HCT116 (cell line): ENCODE measurements around the gene ACTG2. TPM values are rescaled to one million over a fixed set of nuclear protein-coding genes. Genes with fewer than 3 reads are reported as not detected.

Source experiments
- ATAC-seq: fragments of 200-7000 bp; cut with Tn5 transposase; 2 replicates; pipeline ENCODE4 v1.9.1; 2020; ENCODE audit warnings: mild to moderate bottlenecking, moderate library complexity
- BruUV-seq: library from RNA; stranded (reverse); fragments of 400-500 nt; replicated peaks from 2 replicates; lab custom pipeline; 2021; lab: Mats Ljungman, UMichigan
- CTCF ChIA-PET: fragments of 300-600 bp; sonication (Branson Sonifier 250); formaldehyde crosslinking; loops from one replicate; lab custom pipeline; 2021; ENCODE audit warnings: antibody characterized with exemption; lab: Charles Lee
- POLR2A ChIA-PET: fragments of 300-600, 350-600 bp; sonication (Branson Sonifier 250); formaldehyde crosslinking; loops from one replicate; lab custom pipeline; 2021; ENCODE audit warnings: antibody characterized with exemption; lab: Charles Lee
- RAD21 ChIA-PET, 2 experiments: fragments of 300-600 bp; sonication (Branson Sonifier 250); formaldehyde crosslinking; loops; one replicate each; lab custom pipeline; 2023; ENCODE audit warnings: low total read pairs in 2 of 2; ENCODE audit not compliant: uncharacterized antibody in 2 of 2, unreplicated experiment in 2 of 2, low non-redundant PET in 1 of 2; lab: Charles Lee
- DNase-seq: peaks from one replicate; pipeline ENCODE4 v3.0.0-alpha.2; 2010; ENCODE audit warnings: low read depth, low spot score
- H2AFZ ChIP-seq: fragments of 200-600 bp; shearing (Covaris generic), sonication (generic); 2 replicates; pipeline ENCODE4 v1.6.1; 2017; ENCODE audit warnings: low read depth, mixed run types, mixed read lengths, antibody characterized with exemption, low read length; ENCODE audit not compliant: poor library complexity, severe bottlenecking
- H3K27ac ChIP-seq: 2 replicates; pipeline ENCODE4 v1.5.1; 2012; ENCODE audit warnings: low read depth, low read length
- H3K27me3 ChIP-seq: fragments of 200-600 bp; sonication (generic); 2 replicates; pipeline ENCODE4 v1.6.1; 2016; ENCODE audit warnings: mixed run types, low read length, mixed read lengths; ENCODE audit not compliant: insufficient read depth
- H3K36me3 ChIP-seq, 2 experiments: fragments of 200-500 bp in 1 of 2; fragments of 200-600 bp in 1 of 2; sonication (Bioruptor generic) in 1 of 2; sonication (generic) in 1 of 2; 2 replicates each; pipeline versions ENCODE4 v1.5.1 to v1.6.1; 2014 to 2016; ENCODE audit warnings: low read length in 2 of 2, inconsistent platforms in 1 of 2, mixed read lengths in 1 of 2, mixed run types in 1 of 2; ENCODE audit not compliant: insufficient read depth in 2 of 2, control insufficient read depth in 1 of 2
- H3K4me1 ChIP-seq, 2 experiments: fragments of 200-600 bp in 1 of 2; sonication (generic) in 1 of 2; 2 replicates each; pipeline versions ENCODE4 v1.5.1 to v1.6.1; 2012 to 2017; ENCODE audit warnings: low read length in 2 of 2, inconsistent platforms in 1 of 2, mild to moderate bottlenecking in 1 of 2, mixed read lengths in 1 of 2, mixed run types in 1 of 2, moderate library complexity in 1 of 2; ENCODE audit not compliant: insufficient read depth in 2 of 2, control insufficient read depth in 1 of 2
- H3K4me2 ChIP-seq: fragments of 200-600 bp; sonication (generic); 2 replicates; pipeline ENCODE4 v1.6.1; 2017; ENCODE audit warnings: mixed run types, low read length, mixed read lengths
- H3K4me3 ChIP-seq, 2 experiments: fragments of 200-600 bp in 1 of 2; sonication (generic) in 1 of 2; replicated peaks in 1 of 2; 2 replicates each; pipeline ENCODE4 v1.5.1; 2011 to 2016; ENCODE audit warnings: low read length in 2 of 2, control low read depth in 1 of 2, low read depth in 1 of 2, mild to moderate bottlenecking in 1 of 2, mixed read lengths in 1 of 2, mixed run types in 1 of 2
- H3K79me2 ChIP-seq: fragments of 200-600 bp; sonication (generic); 2 replicates; pipeline ENCODE4 v1.6.1; 2017; ENCODE audit warnings: mild to moderate bottlenecking, mixed run types, low read length, moderate library complexity, mixed read lengths; ENCODE audit not compliant: insufficient read depth
- H3K9ac ChIP-seq: fragments of 200-600 bp; sonication (generic); 2 replicates; pipeline ENCODE4 v1.6.1; 2016; ENCODE audit warnings: low read length, mixed read lengths
- H3K9me2 ChIP-seq: fragments of 200-600 bp; sonication (generic), shearing (Covaris generic); 2 replicates; pipeline ENCODE4 v1.6.1; 2017; ENCODE audit warnings: mixed run types, mild to moderate bottlenecking, moderate library complexity; ENCODE audit not compliant: insufficient read depth
- H3K9me3 ChIP-seq, 2 experiments: fragments of 200-500 bp in 1 of 2; fragments of 200-600 bp in 1 of 2; sonication (Bioruptor generic) in 1 of 2; sonication (generic) in 1 of 2; 2 replicates each; pipeline ENCODE4 v1.6.1; 2014 to 2017; ENCODE audit warnings: low read length in 2 of 2, mixed read lengths in 2 of 2, inconsistent platforms in 1 of 2, low read depth in 1 of 2, mild to moderate bottlenecking in 1 of 2, mixed run types in 1 of 2, moderate library complexity in 1 of 2; ENCODE audit not compliant: control insufficient read depth in 1 of 2, insufficient read depth in 1 of 2
- H4K20me1 ChIP-seq: fragments of 200-600 bp; sonication (generic), shearing (Covaris generic); 2 replicates; pipeline ENCODE4 v1.6.1; 2017; ENCODE audit warnings: mixed run types, mild to moderate bottlenecking, moderate library complexity; ENCODE audit not compliant: insufficient read depth
- CBX3 ChIP-seq: IDR thresholded peaks from 2 replicates; pipeline ENCODE4 v1.6.1; 2012; ENCODE audit warnings: low read depth
- EGR1 ChIP-seq: IDR thresholded peaks from 2 replicates; pipeline ENCODE4 v1.6.1; 2012; ENCODE audit warnings: low read depth
- EZH2phosphoT487 ChIP-seq: fragments of 200-600 bp; IDR thresholded peaks from 2 replicates; pipeline ENCODE4 v1.6.1; 2018; ENCODE audit warnings: antibody characterized with exemption, borderline replicate concordance
- JUND ChIP-seq: IDR thresholded peaks from 2 replicates; pipeline ENCODE4 v1.6.1; 2012
- POLR2AphosphoS5 ChIP-seq: IDR thresholded peaks from 2 replicates; pipeline ENCODE4 v1.6.1; 2011; ENCODE audit warnings: mild to moderate bottlenecking, low read depth, low read length, moderate library complexity
- RAD21 ChIP-seq: IDR thresholded peaks from 2 replicates; pipeline ENCODE4 v1.6.1; 2012; ENCODE audit warnings: low read depth, mild to moderate bottlenecking
- REST ChIP-seq: IDR thresholded peaks from 2 replicates; pipeline ENCODE4 v1.6.1; 2012; ENCODE audit warnings: low read depth
- SIN3A ChIP-seq: IDR thresholded peaks from 2 replicates; pipeline ENCODE4 v1.6.1; 2012; ENCODE audit warnings: low read depth
- SP1 ChIP-seq: IDR thresholded peaks from 2 replicates; pipeline ENCODE4 v1.6.1; 2012; ENCODE audit warnings: low read depth
- TCF7L2 ChIP-seq: IDR thresholded peaks from 2 replicates; pipeline ENCODE4 v1.7.0; 2011; ENCODE audit warnings: borderline replicate concordance, inconsistent platforms; ENCODE audit not compliant: insufficient read depth, insufficient read length; ENCODE audit errors: extremely low read depth
- intact Hi-C: fragments of 100-400 bp; cut with micrococcal nuclease; formaldehyde crosslinking; loops from 2 replicates; pipeline ENCODE4 v1.10.0; 2022
- total RNA-seq: library from RNA; stranded (reverse); gene quantifications from one replicate; pipeline ENCODE4 v1.2.1, GENCODE V29; 2021; ENCODE audit not compliant: unreplicated experiment
- TF ChIP-seq, protein P1 (sequence below): IDR thresholded peaks from 2 replicates; pipeline ENCODE4 v1.6.1; 2011; ENCODE audit warnings: mild to moderate bottlenecking, low read length, moderate library complexity; ENCODE audit not compliant: insufficient replicate concordance; ENCODE audit errors: extremely low read depth
- TF ChIP-seq, protein P2 (sequence below), 3 experiments: fragments of 200-600 bp in 1 of 3; sonication (generic) in 1 of 3; IDR thresholded peaks in 2 of 3; conservative IDR thresholded peaks in 1 of 3; 2 replicates each; pipeline ENCODE4 v1.5.1; 2012 to 2017; ENCODE audit warnings: low read depth in 2 of 3, low read length in 2 of 3, antibody characterized with exemption in 1 of 3, borderline replicate concordance in 1 of 3, control low read depth in 1 of 3, mild to moderate bottlenecking in 1 of 3, mixed read lengths in 1 of 3, mixed run types in 1 of 3, moderate library complexity in 1 of 3; ENCODE audit not compliant: insufficient read depth in 1 of 3

Gene ACTG2
- total RNA-seq, 1 experiment from 2014 or later, result 0.89 TPM

DNA sequence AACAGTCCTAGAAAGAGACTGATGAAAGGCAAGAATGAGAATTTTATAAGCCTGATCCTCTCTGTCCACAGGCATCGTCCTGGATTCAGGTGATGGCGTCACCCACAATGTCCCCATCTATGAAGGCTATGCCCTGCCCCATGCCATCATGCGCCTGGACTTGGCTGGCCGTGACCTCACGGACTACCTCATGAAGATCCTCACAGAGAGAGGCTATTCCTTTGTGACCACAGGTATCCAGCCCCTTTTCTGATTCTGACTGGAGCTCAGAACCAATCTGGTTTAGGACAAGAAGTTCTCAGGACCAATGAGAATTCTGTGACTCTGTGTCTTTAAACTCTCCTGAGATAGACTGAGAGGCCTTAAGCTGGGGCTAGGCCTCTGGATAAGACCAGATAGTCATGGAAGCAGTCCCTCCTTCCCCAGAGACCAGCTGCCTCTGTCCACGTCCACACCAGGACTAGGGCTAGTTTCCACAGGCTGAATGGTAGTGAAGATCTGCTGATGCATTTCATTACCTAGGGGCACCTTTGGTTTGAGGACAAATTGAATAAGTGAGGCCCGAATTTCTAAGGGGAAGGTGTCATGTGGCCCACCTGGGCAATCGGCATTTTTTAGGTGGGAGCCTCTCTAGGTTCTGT is 20.7 kb downstream of the ACTG2 start:
- ATAC-seq, result no peak
- Histone ChIP-seq H3K9me3 (no peaks in the 10 kb centered on the region), H4K20me1 (no peaks in the 10 kb centered on the region), H3K27me3 (no peaks in the 10 kb centered on the region), H3K27ac (no peak overlapping the region), H2AFZ (no peak overlapping the region), H3K9me2 (no peaks in the 10 kb centered on the region), H3K36me3 (no peaks in the 10 kb centered on the region), H3K4me1 (no peaks in the 10 kb centered on the region), H3K4me3 (no peak overlapping the region), H3K9ac (no peak overlapping the region), H3K4me2 (no peak overlapping the region), H3K79me2 (no peaks in the 10 kb centered on the region)
- POLR2A ChIA-PET, result no interaction called here
- CTCF ChIA-PET, result no interaction called here
- DNase-seq, result no peak
- BruUV-seq, result no TSS peak
- no peak for TF ChIP-seq REST
- TF ChIP-seq, protein P1, sequence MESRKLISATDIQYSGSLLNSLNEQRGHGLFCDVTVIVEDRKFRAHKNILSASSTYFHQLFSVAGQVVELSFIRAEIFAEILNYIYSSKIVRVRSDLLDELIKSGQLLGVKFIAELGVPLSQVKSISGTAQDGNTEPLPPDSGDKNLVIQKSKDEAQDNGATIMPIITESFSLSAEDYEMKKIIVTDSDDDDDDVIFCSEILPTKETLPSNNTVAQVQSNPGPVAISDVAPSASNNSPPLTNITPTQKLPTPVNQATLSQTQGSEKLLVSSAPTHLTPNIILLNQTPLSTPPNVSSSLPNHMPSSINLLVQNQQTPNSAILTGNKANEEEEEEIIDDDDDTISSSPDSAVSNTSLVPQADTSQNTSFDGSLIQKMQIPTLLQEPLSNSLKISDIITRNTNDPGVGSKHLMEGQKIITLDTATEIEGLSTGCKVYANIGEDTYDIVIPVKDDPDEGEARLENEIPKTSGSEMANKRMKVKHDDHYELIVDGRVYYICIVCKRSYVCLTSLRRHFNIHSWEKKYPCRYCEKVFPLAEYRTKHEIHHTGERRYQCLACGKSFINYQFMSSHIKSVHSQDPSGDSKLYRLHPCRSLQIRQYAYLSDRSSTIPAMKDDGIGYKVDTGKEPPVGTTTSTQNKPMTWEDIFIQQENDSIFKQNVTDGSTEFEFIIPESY, result no peak
- TF ChIP-seq, protein P2, sequence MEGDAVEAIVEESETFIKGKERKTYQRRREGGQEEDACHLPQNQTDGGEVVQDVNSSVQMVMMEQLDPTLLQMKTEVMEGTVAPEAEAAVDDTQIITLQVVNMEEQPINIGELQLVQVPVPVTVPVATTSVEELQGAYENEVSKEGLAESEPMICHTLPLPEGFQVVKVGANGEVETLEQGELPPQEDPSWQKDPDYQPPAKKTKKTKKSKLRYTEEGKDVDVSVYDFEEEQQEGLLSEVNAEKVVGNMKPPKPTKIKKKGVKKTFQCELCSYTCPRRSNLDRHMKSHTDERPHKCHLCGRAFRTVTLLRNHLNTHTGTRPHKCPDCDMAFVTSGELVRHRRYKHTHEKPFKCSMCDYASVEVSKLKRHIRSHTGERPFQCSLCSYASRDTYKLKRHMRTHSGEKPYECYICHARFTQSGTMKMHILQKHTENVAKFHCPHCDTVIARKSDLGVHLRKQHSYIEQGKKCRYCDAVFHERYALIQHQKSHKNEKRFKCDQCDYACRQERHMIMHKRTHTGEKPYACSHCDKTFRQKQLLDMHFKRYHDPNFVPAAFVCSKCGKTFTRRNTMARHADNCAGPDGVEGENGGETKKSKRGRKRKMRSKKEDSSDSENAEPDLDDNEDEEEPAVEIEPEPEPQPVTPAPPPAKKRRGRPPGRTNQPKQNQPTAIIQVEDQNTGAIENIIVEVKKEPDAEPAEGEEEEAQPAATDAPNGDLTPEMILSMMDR (IDR thresholded peaks at IDR 0.05 in 2 of 3, conservative IDR thresholded peaks at IDR 0.05 in 1 of 3; ENCODE audit: borderline replicate concordance in 1 of 3, insufficient read depth in 1 of 3, low read depth in 2 of 3, low read length in 2 of 3), result no peak
- no peak for TF ChIP-seq JUND
- no peak for TF ChIP-seq SP1
- no peak for TF ChIP-seq EGR1
- TF ChIP-seq SIN3A, result no peak
- TF ChIP-seq RAD21, result no peak
- no peak for TF ChIP-seq POLR2AphosphoS5
- no peak for TF ChIP-seq TCF7L2
- TF ChIP-seq CBX3, result no peak
- no peak for TF ChIP-seq EZH2phosphoT487
- RAD21 ChIA-PET, result no interaction called here
- intact Hi-C loops, result no loop called here
